B cell (primary cell): Measurements from ENCODE around the gene PYCR2. TPM values are rescaled to one million over a fixed set of nuclear protein-coding genes. Genes with fewer than 3 reads are reported as not detected.

Source experiments
- ATAC-seq: fragments of 200-7000 bp; cut with Tn5 transposase; one replicate; pipeline ENCODE4 v1.10.0; 2021; ENCODE audit warnings: low read depth, mild to moderate bottlenecking, moderate number of reproducible peaks, moderate library complexity
- CTCF ChIA-PET: fragments of 350-600 bp; sonication (Branson Sonifier 250); formaldehyde crosslinking; loops from one replicate; lab custom pipeline; 2021; ENCODE audit warnings: antibody characterized with exemption, inconsistent platforms; lab: Charles Lee
- POLR2A ChIA-PET: fragments of 350-600 bp; sonication (Branson Sonifier 250); formaldehyde crosslinking; loops from one replicate; lab custom pipeline; 2021; ENCODE audit warnings: antibody characterized with exemption; lab: Charles Lee
- DNase-seq: peaks from one replicate; pipeline ENCODE4 v3.0.0; 2013
- H2AFZ ChIP-seq: 2 replicates; pipeline ENCODE4 v1.6.1; 2012; ENCODE audit warnings: mild to moderate bottlenecking, low read depth, low read length; ENCODE audit not compliant: insufficient read depth, poor library complexity, severe bottlenecking
- H3K27ac ChIP-seq, 2 donors: 1 replicate in 1 of 2; 2 replicates in 1 of 2; pipeline ENCODE4 v1.5.1; 2012 to 2013; ENCODE audit warnings: low read length in 2 of 2, mild to moderate bottlenecking in 2 of 2, moderate library complexity in 1 of 2
- H3K27me3 ChIP-seq, 4 experiments: fragments of 200-600 bp in 1 of 4; sonication (generic) in 1 of 4; replicated peaks in 1 of 4; 1 replicate in 2 of 4; 2 replicates in 2 of 4; pipeline versions ENCODE4 v1.6.1 to v1.7.0; 2013 to 2016; ENCODE audit warnings: low read length in 3 of 4, mild to moderate bottlenecking in 2 of 4, mixed read lengths in 1 of 4, moderate library complexity in 1 of 4; ENCODE audit not compliant: insufficient read depth in 4 of 4, control insufficient read depth in 3 of 4; ENCODE audit errors: control extremely low read depth in 1 of 4
- H3K36me3 ChIP-seq, 2 experiments: replicated peaks in 1 of 2; 1 replicate in 1 of 2; 2 replicates in 1 of 2; pipeline versions ENCODE4 v1.6.1 to v1.7.1; 2013; ENCODE audit warnings: low read length in 1 of 2; ENCODE audit not compliant: insufficient read depth in 2 of 2, control insufficient read depth in 1 of 2; ENCODE audit errors: control extremely low read depth in 1 of 2, extremely low read depth in 1 of 2
- H3K4me1 ChIP-seq, 2 donors: fragments of 200-600 bp in 1 of 2; sonication (generic) in 1 of 2; 1 replicate in 1 of 2; 2 replicates in 1 of 2; pipeline versions ENCODE4 v1.5.1 to v1.6.1; 2013 to 2017; ENCODE audit warnings: low read length in 2 of 2; ENCODE audit not compliant: control insufficient read depth in 2 of 2, insufficient read depth in 2 of 2
- H3K4me2 ChIP-seq: replicated peaks from 2 replicates; pipeline ENCODE3; 2012; ENCODE audit warnings: mild to moderate bottlenecking, low read depth, low read length; ENCODE audit not compliant: poor library complexity, severe bottlenecking
- H3K4me3 ChIP-seq, 5 experiments: fragments of 200-600 bp in 1 of 5; sonication (generic) in 1 of 5; 1 replicate in 3 of 5; 2 replicates in 2 of 5; pipeline versions ENCODE4 v1.5.1 to v1.7.0; 2011 to 2016; ENCODE audit warnings: low read length in 4 of 5, mild to moderate bottlenecking in 4 of 5, low read depth in 2 of 5, control low read depth in 1 of 5, moderate library complexity in 1 of 5; ENCODE audit not compliant: insufficient read depth in 1 of 5; ENCODE audit errors: control extremely low read depth in 1 of 5, extremely low read depth in 1 of 5
- H3K79me2 ChIP-seq: fragments of 200-600 bp; sonication (generic); one replicate; pipeline ENCODE4 v1.6.0; 2016; ENCODE audit warnings: low read length; ENCODE audit not compliant: control insufficient read depth, insufficient read depth
- H3K9ac ChIP-seq: fragments of 200-600 bp; sonication (generic); 2 replicates; pipeline ENCODE4 v1.6.1; 2017; ENCODE audit warnings: mild to moderate bottlenecking, low read length, moderate library complexity
- H3K9me3 ChIP-seq, 3 donors: one replicate each; pipeline versions ENCODE4 v1.6.1 to v1.7.1; 2013; ENCODE audit warnings: low read length in 2 of 3; ENCODE audit not compliant: control insufficient read depth in 2 of 3, insufficient read depth in 1 of 3; ENCODE audit errors: control extremely low read depth in 1 of 3
- H4K20me1 ChIP-seq: 2 replicates; pipeline ENCODE4 v1.6.0; 2012; ENCODE audit warnings: mild to moderate bottlenecking, low read length; ENCODE audit not compliant: insufficient read depth, control insufficient read depth, poor library complexity, severe bottlenecking
- H3K27ac Mint-ChIP-seq: one replicate; pipeline ENCODE4 v1.8.0; 2021; ENCODE audit warnings: mixed read lengths
- H3K27me3 Mint-ChIP-seq: one replicate; pipeline ENCODE4 v1.8.0; 2021; ENCODE audit warnings: mixed read lengths
- H3K4me1 Mint-ChIP-seq: one replicate; pipeline ENCODE4 v1.8.0; 2021; ENCODE audit warnings: mixed read lengths
- H3K4me3 Mint-ChIP-seq: one replicate; pipeline ENCODE4 v1.8.0; 2021; ENCODE audit warnings: mixed read lengths
- H3K9me3 Mint-ChIP-seq: one replicate; pipeline ENCODE4 v1.8.0; 2022; ENCODE audit warnings: mixed read lengths; ENCODE audit not compliant: insufficient read depth
- CTCF ChIP-seq: fragments of 200-600 bp; IDR thresholded peaks from one replicate; pipeline ENCODE4 v1.8.0; 2022; ENCODE audit warnings: antibody characterized with exemption, mild to moderate bottlenecking
- EZH2 ChIP-seq: IDR thresholded peaks from 2 replicates; pipeline ENCODE4 v1.6.1; 2012; ENCODE audit warnings: borderline replicate concordance, low read depth, mild to moderate bottlenecking, moderate library complexity, low read length; ENCODE audit not compliant: insufficient read depth, poor library complexity, severe bottlenecking
- WGBS: methylation state at CpG from one replicate; pipeline ENCODE4 v1.1.5; 2013; ENCODE audit warnings: missing lambda C conversion rate; ENCODE audit not compliant: insufficient coverage; 5-methylcytosine and 5-hydroxymethylcytosine counted together
- intact Hi-C: fragments of 100-400 bp; cut with micrococcal nuclease; formaldehyde crosslinking; loops from one replicate; pipeline ENCODE4 v1.10.0; 2022
- polyA plus RNA-seq: library from polyadenylated mRNA; depleted of rRNA; stranded (reverse); fragments of >200 nt; gene quantifications from 2 replicates; pipeline ENCODE4 v1.2.3, GENCODE V29; 2012
- total RNA-seq, 2 donors: library from RNA; stranded (reverse); fragments of 120-200 nt in 1 of 2; gene quantifications; 1 replicate in 1 of 2; 2 replicates in 1 of 2; pipeline versions ENCODE4 v1.2.3 to v1.2.4, GENCODE V29; 2013 to 2022

Gene PYCR2
- total and polyA plus RNA-seq, 2 donors (not counting 1 experiment from before 2014, with no cell fraction given): 113 to 134 TPM

DNA sequence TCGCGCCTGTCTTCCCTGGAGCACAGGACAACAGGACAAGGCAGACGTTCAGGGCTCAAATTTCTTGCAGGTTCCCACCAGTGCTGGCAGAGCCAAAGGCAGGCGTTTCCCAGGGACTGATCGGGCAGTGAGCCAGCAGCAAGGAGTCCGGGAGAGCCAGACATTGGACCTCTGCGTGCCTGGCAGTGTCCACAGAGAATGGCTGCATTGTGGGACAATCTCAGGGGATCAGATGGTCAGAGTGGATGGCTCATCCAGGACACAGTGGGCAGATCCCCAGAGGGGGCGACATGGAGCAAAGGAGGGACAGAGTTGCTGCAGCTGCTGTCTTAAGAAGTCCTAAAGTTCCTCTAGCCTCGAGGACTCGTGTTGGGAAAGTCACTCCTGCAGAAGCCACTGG, 46.5 kb downstream of the PYCR2 start:
- WGBS: 83% methylated on average over 10 of the region's 10 CpGs
- Histone ChIP-seq H3K36me3 (peaks cover 0 to 54% of the 10 kb centered on the region in 2 experiments), H3K4me3 (no peak overlapping the region), H3K4me1 (peaks cover 30 to 34% of the 10 kb centered on the region in 2 donors), H3K27me3 (no peaks in the 10 kb centered on the region), H3K4me2 (no peak overlapping the region), H3K9me3 (no peaks in the 10 kb centered on the region), H2AFZ (no peak overlapping the region), H4K20me1 (peaks cover 73% of the 10 kb centered on the region), H3K9ac (no peak overlapping the region), H3K79me2 (peaks cover 67% of the 10 kb centered on the region), H3K27ac (no peak overlapping the region)
- no peak for ATAC-seq
- ChIA-PET CTCF (interaction anchor here (0.8 to 4.2 kb wide), 7 partner anchors 17 to 403 kb away, joined by 3 to 35 read pairs (median 4); no protein-coding TSS in a partner anchor), POLR2A (interaction anchor here (0.7 kb wide), 1 partner anchor 100 kb away, joined by 3 read pairs; the partner anchor contains the start of gene SRP9)
- Mint-ChIP-seq H3K4me3 (no peak overlapping the region), H3K27me3 (no peaks in the 10 kb centered on the region), H3K4me1 (peaks cover 42% of the 10 kb centered on the region), H3K27ac (peak overlapping the region; percentile 84), H3K9me3 (no peaks in the 10 kb centered on the region)
- intact Hi-C loops: no loop called here
- peak; percentile 39 for DNase-seq
- TF ChIP-seq EZH2: no peak
- no peak for TF ChIP-seq CTCF

DNA sequence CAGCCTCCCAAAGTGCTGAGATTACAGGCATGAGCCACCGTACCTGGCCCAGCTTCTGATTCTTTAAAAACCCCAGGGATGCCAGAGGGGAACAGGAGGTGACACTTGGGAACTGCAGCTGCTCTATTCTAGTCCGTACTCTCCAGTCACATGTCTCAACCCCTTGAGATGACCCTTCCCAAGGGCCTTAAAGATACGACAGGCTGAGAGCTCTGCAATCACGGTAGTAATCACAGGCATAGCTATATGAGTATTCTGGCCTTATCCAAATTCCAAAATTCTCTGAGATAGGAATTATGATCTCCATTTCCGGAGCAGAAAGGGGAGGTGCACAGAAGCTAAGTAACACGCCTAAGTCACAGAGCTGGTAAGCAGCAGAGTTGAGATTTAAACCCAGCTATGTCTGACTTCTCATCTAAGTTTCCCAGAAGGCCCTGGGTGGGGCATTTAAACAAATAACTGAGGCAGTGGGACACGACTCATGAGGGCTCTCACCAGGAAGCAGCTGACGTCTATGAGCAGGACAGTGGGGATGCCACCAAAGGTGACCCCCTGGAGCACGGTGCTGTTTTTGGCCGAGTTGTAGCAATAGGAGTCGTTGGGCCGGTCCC, 47.0 kb downstream of the PYCR2 start:
- Histone ChIP-seq H2AFZ (no peak overlapping the region), H3K4me2 (no peak overlapping the region), H3K27me3 (no peaks in the 10 kb centered on the region), H3K4me3 (no peak overlapping the region), H3K4me1 (peaks cover 30 to 34% of the 10 kb centered on the region in 2 donors), H3K36me3 (peaks cover 0 to 57% of the 10 kb centered on the region in 2 experiments), H3K27ac (no peak overlapping the region), H3K9ac (no peak overlapping the region), H4K20me1 (peaks cover 79% of the 10 kb centered on the region), H3K79me2 (peaks cover 62% of the 10 kb centered on the region), H3K9me3 (no peaks in the 10 kb centered on the region)
- no peaks in the 10 kb centered on the region for H3K9me3 Mint-ChIP-seq
- H3K4me3 Mint-ChIP-seq: no peak overlapping the region
- TF ChIP-seq EZH2: no peak
- no peak for TF ChIP-seq CTCF
- POLR2A ChIA-PET: interaction anchor here (0.7 kb wide), 1 partner anchor 99 kb away, joined by 3 read pairs; the partner anchor contains the start of gene SRP9
- DNase-seq: no peak
- H3K4me1 Mint-ChIP-seq: peaks cover 42% of the 10 kb centered on the region
- 95% methylated on average over 10 of the region's 12 CpGs for WGBS
- CTCF ChIA-PET: interaction anchor here (0.6 to 4.2 kb wide), 6 partner anchors 17 to 96 kb away, joined by 4 to 35 read pairs (median 4); no protein-coding TSS in a partner anchor
- H3K27ac Mint-ChIP-seq: no peak overlapping the region
- intact Hi-C loops: no loop called here
- H3K27me3 Mint-ChIP-seq: no peaks in the 10 kb centered on the region
- no peak for ATAC-seq
